ENCODE data around the gene ARMCX6. TPM values are rescaled to one million over a fixed set of nuclear protein-coding genes. Genes with fewer than 3 reads are reported as not detected.
"Not testable (repeated sequence)": the region's sequence is repeated elsewhere in the genome, so short reads cannot be mapped to it uniquely, and the experiment has no call there.

ARMCX6 gene
- polyA plus RNA-seq, 1 of the 3 experiments (the other 2 are of a cell fraction): 49.7 TPM

DNA sequence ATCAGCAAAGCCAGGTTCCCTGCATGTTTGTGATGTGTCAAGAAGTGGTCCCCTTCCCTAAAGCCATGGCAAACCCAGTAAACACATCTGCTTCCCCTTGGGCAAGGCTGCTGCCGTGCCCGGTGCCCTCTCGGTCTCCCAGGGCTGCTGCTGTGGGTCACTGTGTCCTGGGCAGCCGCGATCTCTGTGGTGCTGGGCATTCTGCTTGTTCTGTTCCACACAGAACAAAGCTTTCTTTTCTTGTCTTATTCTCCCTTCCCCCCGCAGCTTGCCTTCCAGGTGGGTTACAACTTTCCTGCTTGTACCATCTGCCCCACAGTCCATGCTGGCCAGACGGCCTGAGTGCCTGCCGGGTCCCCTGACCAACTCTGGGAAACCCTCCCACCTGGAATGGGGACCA, 18.2 kb downstream of the ARMCX6 start:
- H3K27ac ChIP-seq (ENCODE audit: low read depth in 2 of 2, low read length in 1 of 2); H3K36me3 ChIP-seq (replicated peaks in 1 of 2; ENCODE audit: control insufficient read depth in 1 of 2, insufficient read depth in 2 of 2, low read length in 1 of 2); H2AFZ ChIP-seq (ENCODE audit: low read depth); H3K4me3 ChIP-seq (ENCODE audit: low read depth in 2 of 2, low read length in 1 of 2); DNase-seq; H3K9me2 ChIP-seq; H3F3A ChIP-seq (replicated peaks; ENCODE audit: insufficient read depth); H3K79me2 ChIP-seq (ENCODE audit: insufficient read depth); H4K20me1 ChIP-seq (ENCODE audit: insufficient read depth); CTCF ChIA-PET; H3K4me1 ChIP-seq (ENCODE audit: control insufficient read depth in 1 of 2, insufficient read depth in 2 of 2, low read depth in 1 of 2, low read length in 1 of 2); H3K9ac ChIP-seq; H3K9me3 ChIP-seq; H3K27me3 ChIP-seq (ENCODE audit: insufficient read depth); POLR2A ChIA-PET; H3K4me2 ChIP-seq: not testable (repeated sequence)
- WGBS (ENCODE audit: low lambda C conversion rate): 13% methylated on average over 5 of the region's 8 CpGs

DNA sequence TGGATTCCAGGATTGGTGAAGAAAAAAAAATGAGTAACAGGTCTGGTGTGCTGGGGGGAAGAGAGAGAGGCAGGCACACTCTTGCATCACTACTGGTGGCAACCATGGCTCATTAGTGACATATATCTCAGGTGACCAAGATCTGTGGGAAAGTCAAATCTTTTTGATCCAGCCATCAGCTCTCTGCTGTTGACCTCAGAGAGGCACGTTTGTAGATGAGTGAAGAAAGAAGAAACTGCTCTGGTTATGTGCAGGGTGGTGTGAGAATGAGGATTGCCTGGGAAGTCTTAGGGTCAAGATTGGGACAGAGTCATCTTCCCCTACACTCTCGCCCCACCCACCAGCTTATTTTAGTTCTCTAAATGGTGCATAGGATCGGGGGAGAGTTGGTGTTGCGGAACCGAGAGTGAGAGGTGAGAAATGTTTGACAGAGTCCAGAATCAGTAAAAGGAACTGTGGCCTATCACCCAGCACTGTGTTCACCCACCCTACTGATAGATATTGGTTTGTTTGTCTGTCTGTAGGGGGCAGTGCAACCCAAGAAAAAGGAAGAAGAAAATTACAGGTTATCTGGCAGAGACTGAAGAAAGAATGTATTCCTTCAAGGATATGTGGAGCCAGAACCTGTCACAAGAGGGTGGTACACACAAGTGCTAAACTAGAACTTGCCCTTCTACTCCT, 21.9 kb downstream of the ARMCX6 start:
- POLR2A ChIA-PET: no interaction called here
- CTCF ChIA-PET: interaction anchor here (1.1 to 2.0 kb wide), 3 partner anchors 12 to 203 kb away, joined by 4 to 8 read pairs (median 6); no protein-coding TSS in a partner anchor
- no peak overlapping the region for H2AFZ ChIP-seq (ENCODE audit: low read depth)

More for the DNA sequence above, 21.9 kb downstream of the ARMCX6 start:
- TF ChIP-seq RAD21 (IDR thresholded peaks at IDR 0.05; ENCODE audit: low read length): peak; percentile 88
- no peak for TF ChIP-seq YY1 (IDR thresholded peaks at IDR 0.05; ENCODE audit: low read depth)
- no peak for TF ChIP-seq JUND (IDR thresholded peaks at IDR 0.05)
- TF ChIP-seq, protein P1, sequence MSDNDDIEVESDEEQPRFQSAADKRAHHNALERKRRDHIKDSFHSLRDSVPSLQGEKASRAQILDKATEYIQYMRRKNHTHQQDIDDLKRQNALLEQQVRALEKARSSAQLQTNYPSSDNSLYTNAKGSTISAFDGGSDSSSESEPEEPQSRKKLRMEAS (IDR thresholded peaks at IDR 0.05; ENCODE audit: low read depth): no peak
- TF ChIP-seq, protein P2, sequence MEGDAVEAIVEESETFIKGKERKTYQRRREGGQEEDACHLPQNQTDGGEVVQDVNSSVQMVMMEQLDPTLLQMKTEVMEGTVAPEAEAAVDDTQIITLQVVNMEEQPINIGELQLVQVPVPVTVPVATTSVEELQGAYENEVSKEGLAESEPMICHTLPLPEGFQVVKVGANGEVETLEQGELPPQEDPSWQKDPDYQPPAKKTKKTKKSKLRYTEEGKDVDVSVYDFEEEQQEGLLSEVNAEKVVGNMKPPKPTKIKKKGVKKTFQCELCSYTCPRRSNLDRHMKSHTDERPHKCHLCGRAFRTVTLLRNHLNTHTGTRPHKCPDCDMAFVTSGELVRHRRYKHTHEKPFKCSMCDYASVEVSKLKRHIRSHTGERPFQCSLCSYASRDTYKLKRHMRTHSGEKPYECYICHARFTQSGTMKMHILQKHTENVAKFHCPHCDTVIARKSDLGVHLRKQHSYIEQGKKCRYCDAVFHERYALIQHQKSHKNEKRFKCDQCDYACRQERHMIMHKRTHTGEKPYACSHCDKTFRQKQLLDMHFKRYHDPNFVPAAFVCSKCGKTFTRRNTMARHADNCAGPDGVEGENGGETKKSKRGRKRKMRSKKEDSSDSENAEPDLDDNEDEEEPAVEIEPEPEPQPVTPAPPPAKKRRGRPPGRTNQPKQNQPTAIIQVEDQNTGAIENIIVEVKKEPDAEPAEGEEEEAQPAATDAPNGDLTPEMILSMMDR (IDR thresholded peaks at IDR 0.05): peak; percentile 76
- no peak for TF ChIP-seq EZH2phosphoT487 (IDR thresholded peaks at IDR 0.05; ENCODE audit: borderline replicate concordance, low read depth)
- no peak for TF ChIP-seq MXI1 (IDR thresholded peaks at IDR 0.05; ENCODE audit: low read depth, low read length)
- TF ChIP-seq SMC3 (IDR thresholded peaks at IDR 0.05; ENCODE audit: low read depth, low read length): peak; percentile 72
- TF ChIP-seq RXRA (IDR thresholded peaks at IDR 0.05; ENCODE audit: borderline replicate concordance, low read depth): no peak
- TF ChIP-seq, protein P3, sequence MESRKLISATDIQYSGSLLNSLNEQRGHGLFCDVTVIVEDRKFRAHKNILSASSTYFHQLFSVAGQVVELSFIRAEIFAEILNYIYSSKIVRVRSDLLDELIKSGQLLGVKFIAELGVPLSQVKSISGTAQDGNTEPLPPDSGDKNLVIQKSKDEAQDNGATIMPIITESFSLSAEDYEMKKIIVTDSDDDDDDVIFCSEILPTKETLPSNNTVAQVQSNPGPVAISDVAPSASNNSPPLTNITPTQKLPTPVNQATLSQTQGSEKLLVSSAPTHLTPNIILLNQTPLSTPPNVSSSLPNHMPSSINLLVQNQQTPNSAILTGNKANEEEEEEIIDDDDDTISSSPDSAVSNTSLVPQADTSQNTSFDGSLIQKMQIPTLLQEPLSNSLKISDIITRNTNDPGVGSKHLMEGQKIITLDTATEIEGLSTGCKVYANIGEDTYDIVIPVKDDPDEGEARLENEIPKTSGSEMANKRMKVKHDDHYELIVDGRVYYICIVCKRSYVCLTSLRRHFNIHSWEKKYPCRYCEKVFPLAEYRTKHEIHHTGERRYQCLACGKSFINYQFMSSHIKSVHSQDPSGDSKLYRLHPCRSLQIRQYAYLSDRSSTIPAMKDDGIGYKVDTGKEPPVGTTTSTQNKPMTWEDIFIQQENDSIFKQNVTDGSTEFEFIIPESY (IDR thresholded peaks at IDR 0.05; ENCODE audit: borderline replicate concordance, low read depth): no peak
- TF ChIP-seq, protein P4, sequence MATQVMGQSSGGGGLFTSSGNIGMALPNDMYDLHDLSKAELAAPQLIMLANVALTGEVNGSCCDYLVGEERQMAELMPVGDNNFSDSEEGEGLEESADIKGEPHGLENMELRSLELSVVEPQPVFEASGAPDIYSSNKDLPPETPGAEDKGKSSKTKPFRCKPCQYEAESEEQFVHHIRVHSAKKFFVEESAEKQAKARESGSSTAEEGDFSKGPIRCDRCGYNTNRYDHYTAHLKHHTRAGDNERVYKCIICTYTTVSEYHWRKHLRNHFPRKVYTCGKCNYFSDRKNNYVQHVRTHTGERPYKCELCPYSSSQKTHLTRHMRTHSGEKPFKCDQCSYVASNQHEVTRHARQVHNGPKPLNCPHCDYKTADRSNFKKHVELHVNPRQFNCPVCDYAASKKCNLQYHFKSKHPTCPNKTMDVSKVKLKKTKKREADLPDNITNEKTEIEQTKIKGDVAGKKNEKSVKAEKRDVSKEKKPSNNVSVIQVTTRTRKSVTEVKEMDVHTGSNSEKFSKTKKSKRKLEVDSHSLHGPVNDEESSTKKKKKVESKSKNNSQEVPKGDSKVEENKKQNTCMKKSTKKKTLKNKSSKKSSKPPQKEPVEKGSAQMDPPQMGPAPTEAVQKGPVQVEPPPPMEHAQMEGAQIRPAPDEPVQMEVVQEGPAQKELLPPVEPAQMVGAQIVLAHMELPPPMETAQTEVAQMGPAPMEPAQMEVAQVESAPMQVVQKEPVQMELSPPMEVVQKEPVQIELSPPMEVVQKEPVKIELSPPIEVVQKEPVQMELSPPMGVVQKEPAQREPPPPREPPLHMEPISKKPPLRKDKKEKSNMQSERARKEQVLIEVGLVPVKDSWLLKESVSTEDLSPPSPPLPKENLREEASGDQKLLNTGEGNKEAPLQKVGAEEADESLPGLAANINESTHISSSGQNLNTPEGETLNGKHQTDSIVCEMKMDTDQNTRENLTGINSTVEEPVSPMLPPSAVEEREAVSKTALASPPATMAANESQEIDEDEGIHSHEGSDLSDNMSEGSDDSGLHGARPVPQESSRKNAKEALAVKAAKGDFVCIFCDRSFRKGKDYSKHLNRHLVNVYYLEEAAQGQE (IDR thresholded peaks at IDR 0.05; ENCODE audit: low read depth, low read length): no peak
- TF ChIP-seq GATA2 (CRISPR knock-in tag; IDR thresholded peaks at IDR 0.05): no peak
- TF ChIP-seq NRF1 (IDR thresholded peaks at IDR 0.05; ENCODE audit: low read depth, low read length): 0 out of 2 replicates have a peak, but pooled peaks have one; percentile 22
- no peak for TF ChIP-seq ELF1 (IDR thresholded peaks at IDR 0.05)
- no peak overlapping the region for H3K4me3 ChIP-seq (ENCODE audit: low read depth in 2 of 2, low read length in 1 of 2)
- no peaks in the 10 kb centered on the region for H3K79me2 ChIP-seq (ENCODE audit: insufficient read depth)
- no peak overlapping the region for H3K27ac ChIP-seq (ENCODE audit: low read depth in 2 of 2, low read length in 1 of 2)
- no peaks in the 10 kb centered on the region for H3K9me2 ChIP-seq
- no peak overlapping the region for H3K4me2 ChIP-seq
- 1% methylated on average over 5 of the region's 5 CpGs for WGBS (ENCODE audit: low lambda C conversion rate)
- H4K20me1 ChIP-seq (ENCODE audit: insufficient read depth): no peaks in the 10 kb centered on the region
- no peaks in the 10 kb centered on the region for H3K36me3 ChIP-seq (replicated peaks in 1 of 2; ENCODE audit: control insufficient read depth in 1 of 2, insufficient read depth in 2 of 2, low read length in 1 of 2)
- no peaks in the 10 kb centered on the region for H3F3A ChIP-seq (replicated peaks; ENCODE audit: insufficient read depth)
- H3K9ac ChIP-seq: no peak overlapping the region
- H3K4me1 ChIP-seq (ENCODE audit: control insufficient read depth in 1 of 2, insufficient read depth in 2 of 2, low read depth in 1 of 2, low read length in 1 of 2): no peaks in the 10 kb centered on the region
- no peaks in the 10 kb centered on the region for H3K9me3 ChIP-seq
- H3K27me3 ChIP-seq (ENCODE audit: insufficient read depth): no peaks in the 10 kb centered on the region; the same call in 1 of the 2 replicates
- peak; percentile 52 for DNase-seq

All from SK-N-SH (cell line).